GM19467 (cell line): Measurements from ENCODE around the gene TEDC1.

Experiments
- ATAC-seq: cut with Tn5 transposase; IDR thresholded peaks from one replicate; pipeline ENCODE4 v1.9.1; 2021; ENCODE audit warnings: mild to moderate bottlenecking, moderate library complexity; ENCODE audit not compliant: unreplicated experiment

Gene TEDC1

DNA sequence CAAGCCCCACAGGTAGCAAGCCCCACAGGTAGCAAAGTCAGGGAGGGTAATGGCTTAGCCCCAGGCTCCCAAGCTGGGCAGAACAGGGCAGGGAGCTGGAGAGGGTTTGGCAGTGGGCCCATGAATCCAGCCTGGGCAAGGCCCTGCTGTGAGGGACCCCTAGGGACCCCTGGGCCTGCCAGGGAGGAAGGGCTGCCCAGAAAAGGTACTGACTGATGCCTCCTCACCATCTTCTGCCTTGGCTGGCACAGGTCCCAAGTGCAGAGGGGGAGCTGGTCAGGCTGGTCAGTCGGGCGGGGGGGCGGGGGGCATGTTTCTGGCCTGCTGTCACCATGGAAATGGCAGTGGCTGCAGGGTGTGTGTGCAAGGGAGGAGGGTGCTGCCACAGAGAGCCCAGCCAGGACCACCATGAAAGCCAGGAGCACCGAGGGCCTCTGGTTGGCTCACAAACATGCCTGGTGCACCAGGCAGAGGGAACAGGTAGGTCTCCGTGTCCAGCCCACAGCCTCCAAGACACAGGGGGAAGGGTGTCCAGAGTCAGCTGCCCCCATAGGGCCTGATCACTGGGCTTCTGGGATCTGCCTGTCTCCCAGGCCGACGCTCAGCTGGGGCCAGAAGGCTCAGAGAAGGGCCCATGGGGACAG lies 17.9 kb upstream of the TEDC1 start:
- ATAC-seq, result no peak

DNA sequence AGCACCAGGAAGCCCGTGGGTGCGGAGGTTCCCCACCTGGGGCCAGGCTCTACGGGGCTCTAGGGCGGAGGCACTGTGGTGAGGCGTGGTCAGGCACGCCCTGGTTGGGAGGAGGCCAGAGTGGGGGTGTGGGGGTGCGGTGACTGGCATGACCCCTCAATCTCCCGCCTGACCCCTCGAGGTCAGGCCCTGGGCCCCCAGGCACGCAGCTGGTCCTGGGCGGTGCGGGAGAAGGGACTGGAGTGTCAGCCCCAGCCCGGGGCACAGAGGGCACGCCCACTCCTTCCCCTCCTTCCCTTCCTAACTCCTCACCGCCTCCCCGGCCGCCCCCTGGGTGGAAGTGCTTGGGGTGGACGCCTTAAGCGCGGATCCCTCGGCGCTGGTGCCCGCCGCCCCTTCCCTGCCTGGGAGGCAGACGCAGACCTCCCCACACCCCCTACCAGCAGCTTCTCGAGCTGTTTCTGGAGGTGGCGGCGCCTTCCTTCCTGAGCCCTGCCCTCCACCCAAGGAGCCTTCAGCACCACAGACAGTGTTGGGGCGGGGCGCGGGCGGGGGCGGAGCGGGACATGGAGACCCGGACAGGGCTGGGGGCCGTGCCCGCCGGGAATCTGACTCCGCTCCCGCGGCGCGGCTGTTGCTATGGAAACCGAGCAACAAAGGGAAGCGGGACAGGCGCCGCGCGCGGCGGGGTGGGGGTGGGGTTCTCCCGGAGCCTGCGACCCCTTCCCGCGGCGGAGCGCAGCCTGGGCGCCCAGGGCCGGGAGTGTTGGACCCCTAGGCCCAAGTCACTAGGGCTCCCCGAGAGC lies 17.2 kb upstream of the TEDC1 start:
- no peak for ATAC-seq

GRCh38 chr14:105474483-105475268 lies 16.4 kb upstream of the TEDC1 start, which contains the start of gene CRIP2:
CRIP2 (plus strand) TSS chr14:105474821; CDS start chr14:105474863, 42 bp downstream.
- ATAC-seq, result no peak

DNA sequence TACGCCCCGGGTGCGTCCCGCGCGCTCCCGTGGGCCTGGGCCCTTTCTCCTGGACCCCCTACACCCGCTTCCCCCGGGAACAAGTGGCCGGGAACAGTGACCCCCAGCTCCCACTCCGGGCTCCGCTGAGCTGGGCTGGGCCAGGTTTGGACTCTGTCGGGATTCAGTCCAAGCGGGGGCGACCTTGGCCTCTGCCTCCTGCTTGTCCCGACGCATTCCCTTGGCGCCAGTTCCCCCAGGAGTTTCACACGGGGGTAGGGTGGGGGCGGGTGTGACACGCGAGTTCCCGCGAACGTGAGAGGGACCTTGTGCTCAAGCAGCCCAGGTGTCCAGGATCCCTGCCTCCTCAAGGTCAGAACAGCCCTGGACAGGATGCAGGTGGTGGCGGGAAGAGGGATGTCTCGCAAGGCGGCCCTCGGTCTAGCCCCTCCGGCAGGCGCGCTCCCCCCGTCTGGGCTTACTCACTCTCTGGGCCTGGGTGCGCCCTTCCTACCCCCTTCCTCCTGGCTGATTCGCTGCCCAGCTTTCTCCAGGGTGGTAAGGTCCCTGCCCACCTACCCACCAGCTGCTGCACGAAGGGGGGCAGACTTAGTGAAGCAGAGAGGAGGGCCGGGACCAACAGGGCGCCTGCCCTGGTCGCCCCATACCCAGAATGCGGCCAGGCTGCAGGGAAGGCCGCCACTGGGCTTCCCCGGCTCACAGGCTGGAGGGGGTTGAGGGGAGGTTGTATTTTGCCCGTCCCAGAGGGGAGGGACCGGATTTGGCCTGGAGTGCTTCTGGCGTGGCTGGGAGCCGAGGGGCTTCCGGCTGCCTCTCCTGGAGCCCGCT lies 15.6 kb upstream of the TEDC1 start:
- no peak for ATAC-seq

DNA sequence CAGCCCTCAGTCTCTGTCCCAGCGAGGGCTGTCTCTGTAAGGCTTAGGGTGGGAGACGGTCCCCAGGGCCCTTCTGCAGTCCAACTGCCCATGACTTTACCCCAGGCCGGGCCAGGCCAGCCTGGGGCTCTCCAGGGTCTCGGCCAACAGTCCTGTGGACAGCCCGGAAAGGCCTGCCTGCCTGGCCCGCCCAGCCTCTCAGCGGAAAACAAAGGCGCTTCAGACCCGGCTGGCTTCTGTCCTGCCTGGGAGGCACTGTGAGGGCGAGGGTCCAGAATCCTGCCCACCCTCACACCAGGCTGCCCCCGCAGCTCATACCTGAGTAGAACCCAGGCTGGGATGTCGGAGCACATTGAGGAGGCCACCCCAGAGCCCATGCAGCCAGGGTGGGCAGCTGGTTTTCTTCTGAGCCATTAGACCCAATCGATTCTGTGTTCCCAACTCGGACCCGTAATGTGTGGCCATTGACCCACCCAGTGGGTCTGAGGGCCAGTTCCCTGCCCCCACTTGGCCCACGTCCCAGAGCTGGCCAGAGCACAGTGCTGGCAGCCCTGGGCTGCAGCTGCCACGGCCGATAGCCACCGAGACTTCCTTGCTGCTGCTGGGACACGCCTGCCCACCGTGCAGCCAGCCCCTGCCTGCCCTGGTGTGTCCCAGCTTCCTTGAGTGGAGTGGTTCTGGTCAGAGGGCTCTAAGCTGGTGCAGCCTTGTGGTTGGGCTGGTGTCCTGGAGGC lies 14.8 kb upstream of the TEDC1 start:
- ATAC-seq, result no peak

DNA sequence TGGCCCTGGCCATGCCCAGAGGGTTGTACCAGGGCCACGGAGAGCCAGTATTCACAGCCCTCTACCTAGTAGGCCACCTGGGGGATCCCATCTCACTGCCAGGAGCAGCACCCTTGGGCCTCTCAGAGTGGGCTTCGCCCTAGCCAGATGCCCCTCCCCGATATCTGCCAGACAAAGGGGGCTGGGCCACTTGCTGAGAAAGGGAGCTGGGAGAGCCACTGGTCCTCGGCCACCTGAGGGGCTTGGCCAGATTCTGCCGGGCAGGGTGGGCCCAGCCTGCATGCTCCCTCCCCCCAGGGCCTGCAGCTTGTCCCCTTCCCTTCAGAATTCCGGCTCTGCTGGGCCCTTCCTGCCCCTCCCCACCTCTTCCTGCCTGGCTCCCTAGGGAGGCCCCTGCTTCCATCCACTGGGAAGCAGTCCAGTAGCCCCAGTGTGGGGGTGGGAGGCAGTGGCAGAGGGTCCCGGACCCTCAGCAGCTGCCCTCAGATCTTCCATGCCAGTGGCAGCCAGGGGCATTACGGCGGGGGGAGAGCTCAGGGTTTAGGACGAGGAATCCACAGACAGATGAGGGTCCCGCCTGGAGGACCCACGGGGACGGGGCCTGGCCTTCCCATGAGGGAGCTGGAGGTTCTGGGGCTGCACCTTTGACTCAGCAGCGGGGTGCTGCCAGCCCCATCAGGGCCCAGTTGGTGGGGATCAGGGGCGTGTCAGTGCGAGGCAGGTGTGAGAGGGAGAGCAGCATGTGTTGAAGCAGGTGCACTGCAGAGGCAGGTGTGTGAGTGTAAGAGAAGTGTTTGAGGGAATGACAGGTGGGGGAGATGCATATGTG lies 14.0 kb upstream of the TEDC1 start:
- ATAC-seq, result no peak

- ATAC-seq, result no peak
These were observed 13.2 kb upstream of the TEDC1 start for GRCh38 chr14:105477660-105478397.

DNA sequence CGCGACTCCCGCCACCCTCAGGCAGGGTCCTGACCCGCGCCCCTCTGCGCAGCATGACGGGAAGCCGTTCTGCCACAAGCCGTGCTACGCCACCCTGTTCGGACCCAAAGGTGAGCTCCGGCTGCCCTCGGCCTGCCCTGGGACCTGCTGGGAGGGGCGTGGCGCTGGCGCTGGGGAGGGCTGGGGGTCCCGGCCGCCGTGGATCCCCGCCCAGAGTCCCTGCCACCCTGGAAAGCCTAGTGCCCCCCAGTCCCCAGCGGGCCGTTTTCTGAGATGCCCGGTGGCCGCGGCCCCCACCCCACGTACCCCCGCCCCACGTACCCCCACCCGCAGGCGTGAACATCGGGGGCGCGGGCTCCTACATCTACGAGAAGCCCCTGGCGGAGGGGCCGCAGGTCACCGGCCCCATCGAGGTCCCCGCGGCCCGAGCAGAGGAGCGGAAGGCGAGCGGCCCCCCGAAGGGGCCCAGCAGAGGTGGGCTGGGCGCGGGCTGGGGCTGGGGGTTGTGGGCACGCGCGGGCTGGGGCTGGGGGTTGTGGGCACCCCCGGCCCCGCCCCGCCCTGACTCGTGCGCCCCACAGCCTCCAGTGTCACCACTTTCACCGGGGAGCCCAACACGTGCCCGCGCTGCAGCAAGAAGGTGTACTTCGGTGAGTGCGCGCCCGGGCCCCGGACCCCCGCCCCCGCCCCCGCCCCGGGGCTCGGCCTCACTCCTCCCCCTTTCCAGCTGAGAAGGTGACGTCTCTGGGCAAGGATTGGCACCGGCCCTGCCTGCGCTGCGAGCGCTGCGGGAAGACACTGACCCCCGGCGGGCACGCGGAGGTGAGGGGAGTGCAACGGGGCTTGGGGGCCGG lies 12.4 kb upstream of the TEDC1 start:
- no peak for ATAC-seq

GRCh38 chr14:105479431-105480158 lies 11.5 kb upstream of the TEDC1 start:
- no peak for ATAC-seq

DNA sequence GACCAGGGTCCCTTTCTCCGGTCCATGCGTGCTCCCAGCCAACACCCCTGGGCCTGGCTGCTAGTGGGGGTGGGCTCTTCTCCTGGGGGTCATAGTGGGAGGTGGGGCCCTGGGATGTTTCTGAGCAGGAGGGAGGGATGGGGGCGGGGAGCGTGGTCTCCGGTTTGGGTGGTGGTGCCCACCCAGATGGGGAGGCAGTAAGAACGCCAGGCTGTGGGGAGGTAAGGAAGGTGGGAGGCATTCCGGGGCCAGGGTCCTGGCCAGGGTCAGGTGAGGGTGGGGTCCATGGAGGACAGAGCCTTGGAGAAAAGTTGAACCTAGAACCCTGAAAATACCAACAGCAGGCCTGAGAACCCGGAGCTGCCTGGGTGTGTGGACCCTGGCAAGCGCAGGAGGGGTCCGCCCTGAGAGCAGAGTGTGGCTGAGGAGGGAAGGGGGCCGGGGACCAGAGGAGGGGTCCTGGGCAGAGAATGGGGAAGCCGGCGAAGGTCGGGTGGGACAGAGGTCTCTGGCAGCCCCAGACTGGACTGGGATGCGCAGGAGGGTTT lies 10.8 kb upstream of the TEDC1 start:
- ATAC-seq, result no peak

GRCh38 chr14:105480807-105481801 lies 9.9 kb upstream of the TEDC1 start:
- ATAC-seq, result peak; percentile 54

DNA sequence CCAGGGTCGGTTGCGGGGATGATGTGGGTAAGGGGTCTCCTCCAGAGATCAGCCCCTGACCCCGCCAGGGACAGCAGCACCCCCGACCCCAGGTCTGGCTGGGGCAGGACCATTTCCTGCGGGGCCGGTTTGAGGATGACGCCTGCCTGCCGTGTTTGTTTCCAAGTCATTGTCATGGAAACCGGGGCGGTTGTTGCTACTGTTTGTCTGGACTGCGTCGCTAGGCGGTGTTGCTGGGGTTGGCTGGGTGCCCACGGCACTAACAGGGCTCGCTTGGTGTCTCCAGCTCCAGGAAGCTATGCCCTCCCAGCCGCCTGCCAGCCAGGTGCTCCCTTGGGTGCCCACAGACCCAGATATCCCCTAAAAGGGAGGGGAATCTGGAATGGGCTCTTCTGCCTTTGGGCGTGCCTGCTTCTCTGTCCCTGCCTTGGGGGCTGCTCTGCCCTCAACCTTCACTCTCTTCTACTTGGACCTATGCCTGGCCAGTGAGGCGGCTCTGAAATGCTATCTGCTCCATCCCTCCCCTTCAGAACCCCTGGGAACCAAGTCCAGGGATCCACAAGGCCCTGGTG lies 9.1 kb upstream of the TEDC1 start:
- no peak for ATAC-seq

DNA sequence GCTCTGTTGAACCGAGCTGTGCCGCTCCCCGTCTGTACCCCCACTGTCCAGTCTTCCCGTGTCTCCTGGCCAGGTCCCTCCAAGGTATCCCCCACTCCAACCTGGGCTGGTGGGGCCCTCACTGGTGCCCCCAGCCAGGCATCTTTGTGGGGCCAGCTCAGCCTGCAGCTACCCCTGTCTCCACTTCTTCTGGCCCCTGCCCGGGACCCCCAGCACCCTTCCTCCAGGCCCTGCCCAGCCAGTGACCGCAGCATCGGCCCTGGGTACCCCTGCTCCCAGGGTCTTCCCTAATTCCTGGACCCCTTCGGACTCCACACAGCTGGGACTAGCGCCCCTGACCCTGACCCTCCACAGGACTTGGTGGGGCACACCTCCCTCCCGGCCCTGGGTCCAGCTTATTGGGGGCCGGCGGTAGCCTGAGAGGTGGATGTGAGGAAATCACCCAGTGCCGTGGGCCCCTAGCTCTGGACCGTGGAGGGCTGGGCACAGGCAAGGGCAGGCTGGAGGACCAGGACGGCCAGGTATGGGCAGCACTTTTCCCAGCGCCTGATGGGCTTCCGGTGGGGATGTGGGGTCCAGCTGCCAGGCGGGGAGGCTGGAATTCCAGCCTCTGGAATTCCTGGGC lies 8.4 kb upstream of the TEDC1 start:
- no peak for ATAC-seq

GRCh38 chr14:105483300-105484068 lies 7.6 kb upstream of the TEDC1 start:
- no peak for ATAC-seq
